GM19467 (cell line): ENCODE results near the gene CLCN1.

Experiments
- ATAC-seq: cut with Tn5 transposase; IDR thresholded peaks from one replicate; pipeline ENCODE4 v1.9.1; 2021; ENCODE audit warnings: mild to moderate bottlenecking, moderate library complexity; ENCODE audit not compliant: unreplicated experiment

The CLCN1 gene

DNA sequence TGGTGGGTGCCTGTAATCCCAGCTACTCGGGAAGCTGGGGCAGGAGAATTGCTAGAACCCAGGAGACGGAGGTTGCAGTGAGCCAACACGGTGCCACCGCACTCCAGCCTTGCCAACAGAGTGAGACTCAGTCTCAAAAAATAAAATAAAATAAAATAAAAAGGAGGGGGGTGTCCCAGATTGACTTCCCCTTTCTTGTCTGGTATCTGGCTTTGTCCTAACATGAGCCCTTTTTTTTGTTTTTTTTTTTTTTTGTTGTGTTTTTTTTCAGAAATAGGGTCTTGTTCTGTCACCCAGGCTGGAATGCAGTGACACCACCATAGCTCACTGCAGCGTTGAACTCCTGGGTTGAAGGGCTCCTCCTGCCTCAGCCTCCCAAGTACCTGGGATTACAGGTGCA is 23.0 kb upstream of the CLCN1 start:
- ATAC-seq, result no peak

DNA sequence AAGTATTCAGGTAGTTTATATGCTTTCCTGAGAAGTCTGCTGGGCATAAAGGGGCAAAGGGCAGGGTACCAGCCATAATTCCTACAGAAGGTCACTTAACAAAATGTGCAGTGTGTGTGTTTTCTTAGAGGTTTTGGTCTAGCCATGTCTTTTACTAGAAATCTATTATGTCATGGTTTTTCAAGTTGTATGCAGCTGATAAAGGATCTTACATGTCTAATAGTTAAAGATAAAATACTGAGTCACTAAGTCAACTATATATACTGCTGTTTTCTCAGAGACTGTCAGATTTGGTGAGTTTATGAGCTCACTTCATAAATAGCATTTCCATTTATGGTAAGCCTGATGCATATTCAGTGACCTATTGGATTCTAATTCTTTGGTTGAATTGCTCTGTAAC is 20.0 kb upstream of the CLCN1 start:
- no peak for ATAC-seq

DNA sequence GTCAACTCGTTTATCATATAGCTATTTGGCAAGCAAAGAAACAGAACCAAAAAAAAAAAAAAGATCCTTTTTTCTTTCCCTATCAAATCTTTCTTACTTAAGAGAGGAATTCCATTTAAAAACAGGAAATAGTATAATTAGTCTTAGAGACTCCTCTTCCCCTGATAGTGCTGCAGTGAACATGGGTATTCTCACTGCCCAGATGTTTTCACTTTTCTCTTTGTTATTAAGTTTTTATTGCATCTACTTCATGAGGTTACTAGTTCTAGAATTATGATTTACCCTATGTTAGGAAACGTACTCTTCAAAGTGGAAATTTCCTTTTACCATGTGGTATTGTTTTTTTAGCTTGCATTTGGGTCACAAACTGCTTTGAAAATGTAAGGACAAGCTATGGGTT is 19.2 kb upstream of the CLCN1 start:
- ATAC-seq, result no peak

DNA sequence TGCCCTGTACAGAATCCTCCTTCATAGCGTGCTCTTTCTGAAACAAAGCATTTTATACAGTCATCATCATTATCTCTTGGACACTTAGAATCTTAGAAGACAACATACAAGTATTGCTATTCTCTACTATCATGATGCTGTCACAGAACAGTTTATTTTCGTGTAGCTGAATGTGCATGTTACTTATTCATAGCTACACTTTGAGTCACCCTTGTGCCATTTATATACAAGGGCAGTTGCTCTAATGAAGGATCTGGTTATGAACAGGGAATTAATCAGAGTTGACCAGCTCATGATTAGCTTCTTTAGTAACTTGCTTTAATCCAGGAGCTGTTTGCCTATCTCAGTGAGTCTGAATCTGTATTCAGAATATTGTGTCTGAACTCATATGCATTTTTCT is 16.6 kb upstream of the CLCN1 start:
- no peak for ATAC-seq

DNA sequence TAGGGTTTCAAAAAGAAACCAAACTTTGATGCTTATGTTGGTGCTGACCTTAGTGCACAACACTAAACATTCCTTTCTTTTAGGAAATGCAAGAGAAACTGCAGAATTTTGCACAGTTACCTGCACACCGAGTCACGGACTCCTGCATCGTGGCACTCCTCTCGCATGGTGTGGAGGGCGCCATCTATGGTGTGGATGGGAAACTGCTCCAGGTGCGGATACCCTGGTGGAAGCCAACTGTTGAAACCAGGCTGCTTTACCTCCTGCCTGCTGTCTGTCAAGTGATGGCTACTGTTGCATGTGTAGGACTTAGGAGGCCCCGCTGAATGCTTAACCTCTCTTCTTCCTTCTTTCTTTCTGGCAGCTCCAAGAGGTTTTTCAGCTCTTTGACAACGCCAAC is 16.1 kb upstream of the CLCN1 start:
- ATAC-seq, result no peak

DNA sequence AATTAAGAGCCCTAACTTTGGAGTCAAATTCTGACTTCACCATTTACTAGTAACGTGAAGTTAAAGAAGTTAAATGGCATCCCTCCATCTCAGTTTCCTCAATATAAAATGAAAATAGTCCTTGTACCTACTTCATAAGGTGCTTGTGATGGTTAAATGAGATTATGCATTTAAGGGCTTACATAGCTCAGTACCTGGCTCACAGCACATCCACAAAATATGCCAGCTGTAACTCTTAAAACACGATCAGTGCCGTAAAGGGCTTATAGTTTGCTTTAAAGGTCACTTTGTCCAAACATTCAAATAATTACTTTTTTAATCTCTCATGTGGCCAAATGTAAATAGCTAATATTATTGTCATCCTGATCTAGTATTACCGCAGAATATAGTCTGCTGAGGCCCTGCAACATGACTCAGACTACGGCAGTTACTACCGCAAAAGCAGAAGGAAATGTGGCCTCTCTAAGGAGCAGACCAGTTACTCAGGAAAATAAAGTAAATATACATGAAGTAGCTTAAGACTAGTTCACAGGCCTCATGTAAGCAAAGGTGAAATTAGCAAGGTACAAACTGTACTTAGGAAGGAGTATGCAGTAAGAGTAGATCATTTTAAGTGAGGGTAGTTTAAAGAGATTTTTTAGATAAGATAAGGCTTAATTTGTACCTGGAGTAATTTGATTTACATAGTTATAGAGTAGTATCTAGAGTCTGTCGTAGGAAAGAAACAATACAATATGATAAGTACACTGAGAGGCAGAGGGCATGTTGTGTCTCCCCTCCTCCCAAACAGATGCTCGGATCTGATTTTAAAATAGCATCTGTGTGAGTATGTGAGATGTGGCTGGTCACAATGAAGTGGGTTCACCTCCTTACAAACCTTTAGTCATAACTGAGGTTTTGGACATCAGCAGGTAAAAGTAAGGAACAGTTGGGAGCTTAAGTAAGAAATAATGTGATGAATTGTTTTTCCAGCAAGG is 14.7 kb upstream of the CLCN1 start:
- ATAC-seq, result no peak

DNA sequence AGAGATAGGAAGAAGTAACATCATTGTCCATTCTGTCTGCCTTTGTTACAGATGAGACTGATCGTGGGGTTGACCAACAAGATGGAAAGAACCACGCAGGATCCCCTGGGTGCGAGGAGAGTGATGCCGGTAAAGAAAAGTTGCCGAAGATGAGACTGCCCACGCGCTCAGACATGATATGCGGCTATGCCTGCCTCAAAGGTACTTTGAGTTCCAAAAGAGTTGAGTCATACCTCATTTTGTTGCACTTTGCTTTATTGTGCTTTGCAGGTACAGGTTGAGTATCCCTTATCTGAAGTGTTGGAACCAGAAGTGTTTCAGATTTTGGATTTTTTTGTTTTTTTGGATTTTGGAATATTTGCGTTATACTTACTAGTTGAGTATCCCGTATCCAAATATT is 12.2 kb upstream of the CLCN1 start:
- ATAC-seq, result no peak

DNA sequence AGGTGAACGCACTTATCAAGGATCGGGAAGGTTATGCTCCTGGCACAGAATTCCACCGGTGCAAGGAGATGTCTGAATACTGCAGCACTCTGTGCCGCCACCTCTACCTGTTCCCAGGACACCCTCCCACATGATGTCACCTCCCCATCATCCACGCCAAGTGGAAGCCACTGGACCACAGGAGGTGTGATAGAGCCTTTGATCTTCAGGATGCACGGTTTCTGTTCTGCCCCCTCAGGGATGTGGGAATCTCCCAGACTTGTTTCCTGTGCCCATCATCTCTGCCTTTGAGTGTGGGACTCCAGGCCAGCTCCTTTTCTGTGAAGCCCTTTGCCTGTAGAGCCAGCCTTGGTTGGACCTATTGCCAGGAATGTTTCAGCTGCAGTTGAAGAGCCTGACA is 11.0 kb upstream of the CLCN1 start:
- no peak for ATAC-seq

DNA sequence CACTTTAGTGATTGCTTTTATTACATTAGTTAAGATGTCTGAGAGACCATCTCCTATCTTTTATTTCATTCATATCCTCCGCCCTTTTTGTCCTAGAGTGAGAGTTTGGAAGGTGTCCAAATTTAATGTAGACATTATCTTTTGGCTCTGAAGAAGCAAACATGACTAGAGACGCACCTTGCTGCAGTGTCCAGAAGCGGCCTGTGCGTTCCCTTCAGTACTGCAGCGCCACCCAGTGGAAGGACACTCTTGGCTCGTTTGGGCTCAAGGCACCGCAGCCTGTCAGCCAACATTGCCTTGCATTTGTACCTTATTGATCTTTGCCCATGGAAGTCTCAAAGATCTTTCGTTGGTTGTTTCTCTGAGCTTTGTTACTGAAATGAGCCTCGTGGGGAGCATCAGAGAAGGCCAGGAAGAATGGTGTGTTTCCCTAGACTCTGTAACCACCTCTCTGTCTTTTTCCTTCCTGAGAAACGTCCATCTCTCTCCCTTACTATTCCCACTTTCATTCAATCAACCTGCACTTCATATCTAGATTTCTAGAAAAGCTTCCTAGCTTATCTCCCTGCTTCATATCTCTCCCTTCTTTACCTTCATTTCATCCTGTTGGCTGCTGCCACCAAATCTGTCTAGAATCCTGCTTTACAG is 10.4 kb upstream of the CLCN1 start:
- ATAC-seq, result no peak

DNA sequence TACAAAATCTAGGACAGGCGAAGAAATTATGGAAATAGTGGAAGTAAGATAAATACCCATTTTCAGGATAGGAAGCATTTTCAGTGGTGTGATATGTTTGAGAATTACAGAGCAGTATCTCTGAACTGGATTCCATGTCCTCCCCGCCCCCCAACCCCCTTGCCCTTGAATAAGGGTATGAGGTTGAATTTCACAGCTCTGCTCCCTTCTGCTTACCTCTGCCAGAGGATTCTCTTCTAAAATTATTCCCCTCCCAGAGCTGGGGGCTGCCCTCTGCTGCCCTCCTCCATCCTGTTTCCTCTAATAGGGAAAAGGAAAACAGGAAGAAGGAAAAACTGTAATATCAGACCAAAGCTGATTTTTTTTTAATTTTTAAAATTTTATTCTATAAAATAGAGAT is 7.3 kb upstream of the CLCN1 start:
- ATAC-seq, result no peak

DNA sequence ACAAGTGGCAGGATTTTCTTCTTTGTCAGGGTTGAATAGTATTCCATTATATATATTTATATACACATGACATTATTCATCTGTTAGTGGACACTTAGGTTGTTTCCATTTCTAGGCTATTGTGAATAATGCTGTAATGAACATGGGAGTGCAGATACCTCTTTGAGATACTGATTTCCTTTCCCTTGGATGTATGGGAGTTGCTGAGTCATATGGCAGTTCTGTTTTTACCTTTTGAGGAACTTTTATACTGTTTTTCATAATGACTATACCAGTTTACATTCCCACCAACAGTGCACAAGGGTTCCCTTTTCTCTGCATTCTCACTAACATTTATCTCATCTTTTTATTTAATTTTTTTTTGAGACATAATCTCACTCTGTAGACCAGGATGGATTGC is 1.8 kb upstream of the CLCN1 start:
- ATAC-seq, result no peak

DNA sequence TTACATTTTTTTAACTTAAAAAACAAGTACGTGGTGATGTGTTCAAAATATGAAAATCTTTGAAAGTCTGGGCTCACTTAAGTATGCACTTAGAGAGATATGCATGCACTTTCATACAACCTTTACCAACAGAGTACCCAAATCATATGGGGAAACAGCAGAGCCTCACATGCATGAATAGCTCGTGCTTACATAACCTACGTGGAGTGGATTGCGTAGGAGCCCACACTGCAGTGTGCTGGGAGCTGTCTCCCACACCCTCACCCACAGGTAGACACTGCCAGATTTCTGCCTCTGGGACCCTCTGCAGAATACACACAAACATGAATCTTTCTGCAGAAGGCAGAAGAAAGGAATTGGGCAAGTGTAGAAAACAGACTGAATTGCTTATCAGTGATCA is 581 bp downstream of the CLCN1 start:
- ATAC-seq, result no peak

DNA sequence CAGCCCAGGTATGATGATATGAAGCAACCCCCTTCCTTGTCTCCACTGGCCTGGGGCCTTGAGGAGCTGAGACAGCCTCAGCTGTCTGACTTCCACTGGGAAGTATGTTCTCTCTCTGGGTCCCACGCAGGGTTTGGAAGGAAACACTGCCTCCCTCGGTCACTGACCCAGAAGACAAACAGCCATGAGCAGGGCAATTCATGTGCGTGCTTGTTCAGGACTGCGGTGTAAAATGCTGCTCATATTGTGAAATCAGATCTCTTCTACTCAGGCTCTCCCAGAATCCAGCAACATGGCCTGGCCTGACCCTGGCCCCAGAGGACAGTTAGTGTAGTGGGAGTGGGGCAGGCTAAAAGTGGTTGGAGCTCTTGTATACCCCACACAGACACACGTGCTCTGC is 2.8 kb downstream of the CLCN1 start:
- ATAC-seq, result no peak

DNA sequence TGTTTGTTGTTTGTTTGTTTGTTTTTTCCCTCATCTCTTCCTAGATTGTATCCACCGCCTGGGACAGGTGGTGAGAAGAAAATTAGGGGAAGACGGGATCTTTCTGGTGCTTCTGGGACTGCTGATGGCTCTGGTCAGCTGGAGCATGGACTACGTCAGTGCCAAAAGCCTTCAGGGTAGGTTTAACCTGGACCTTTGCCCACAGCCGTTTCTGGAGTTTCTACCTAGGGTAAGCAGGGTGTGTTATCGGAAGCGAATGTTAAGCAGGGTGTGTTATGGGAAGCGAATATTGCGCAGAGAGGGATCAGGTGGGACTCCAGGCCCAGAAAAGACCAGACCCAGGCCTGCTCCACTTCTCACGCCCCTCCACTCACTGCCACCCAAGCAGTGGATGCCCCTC is 4.7 kb downstream of the CLCN1 start:
- no peak for ATAC-seq

DNA sequence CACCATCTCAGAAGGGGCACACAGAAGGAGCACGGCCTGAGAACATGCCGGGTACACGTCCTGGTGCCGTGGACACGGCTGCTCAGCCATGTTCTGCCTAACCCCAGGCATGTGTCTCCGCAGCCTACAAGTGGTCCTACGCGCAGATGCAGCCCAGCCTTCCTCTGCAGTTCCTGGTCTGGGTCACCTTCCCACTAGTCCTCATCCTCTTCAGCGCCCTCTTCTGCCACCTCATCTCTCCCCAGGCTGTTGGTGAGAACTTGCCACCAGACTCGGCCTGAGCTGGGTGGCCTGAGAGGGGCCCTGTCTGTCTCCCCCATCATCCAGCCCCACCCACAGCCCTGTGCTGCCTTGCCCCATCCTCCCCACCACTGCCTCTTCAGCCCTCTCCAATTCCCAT is 5.3 kb downstream of the CLCN1 start:
- ATAC-seq, result no peak

DNA sequence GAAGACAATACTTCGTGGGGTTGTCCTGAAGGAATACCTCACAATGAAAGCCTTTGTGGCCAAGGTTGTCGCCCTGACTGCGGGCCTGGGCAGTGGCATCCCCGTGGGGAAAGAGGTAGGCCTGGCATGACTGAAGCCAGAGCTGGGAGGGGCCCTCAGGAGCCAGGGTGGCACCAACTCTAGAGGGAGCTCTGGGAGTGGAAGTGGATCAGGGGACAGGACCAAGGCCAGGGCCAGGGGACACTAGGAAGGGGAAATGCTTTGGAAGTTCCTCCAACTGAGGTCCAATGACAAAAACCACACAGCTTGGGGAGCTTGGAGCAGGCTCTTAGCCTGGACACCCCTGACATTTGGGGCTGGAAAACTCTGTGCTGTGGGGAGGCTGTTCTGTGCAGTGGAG is 5.8 kb downstream of the CLCN1 start:
- no peak for ATAC-seq

DNA sequence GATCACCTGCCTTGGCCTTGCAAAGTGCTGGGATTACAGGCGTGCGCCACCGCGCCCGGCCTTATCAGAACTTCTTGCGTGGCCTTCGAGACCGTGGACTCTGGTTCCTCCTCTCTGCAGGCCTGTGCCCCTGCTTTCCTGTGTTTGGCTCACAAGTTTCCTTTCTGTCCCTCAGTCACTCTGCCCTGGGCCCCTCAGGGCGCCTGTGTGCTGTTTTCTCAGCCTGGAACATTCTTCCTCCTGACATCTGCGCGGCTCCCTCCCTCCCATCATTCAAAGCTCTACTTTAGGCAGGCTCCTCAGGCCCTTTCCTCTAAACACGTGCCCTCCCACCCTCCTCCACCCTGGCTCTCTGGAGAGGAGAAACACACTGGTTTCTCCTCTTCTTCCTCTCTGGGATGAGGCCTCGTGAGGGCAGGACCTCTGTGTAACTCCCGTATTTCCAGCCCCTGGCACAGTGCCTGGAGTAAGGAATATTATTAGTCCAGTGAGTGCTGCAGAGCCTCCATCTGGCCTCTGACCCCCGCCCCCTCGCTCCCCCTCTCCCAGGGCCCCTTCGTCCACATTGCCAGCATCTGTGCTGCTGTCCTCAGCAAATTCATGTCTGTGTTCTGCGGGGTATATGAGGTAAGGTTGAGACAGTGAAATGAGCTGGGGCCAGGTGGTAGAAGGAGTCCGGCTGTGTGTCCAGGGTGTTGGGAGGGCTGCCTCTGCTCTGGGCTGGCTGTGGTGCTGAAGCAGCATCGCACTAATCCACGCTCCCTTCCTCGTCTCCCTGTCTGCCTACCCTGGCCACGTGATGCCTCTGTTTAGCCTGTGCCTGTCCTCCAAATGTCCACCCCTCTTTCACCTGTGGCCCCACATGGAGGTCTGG is 7.1 kb downstream of the CLCN1 start:
- ATAC-seq, result no peak

DNA sequence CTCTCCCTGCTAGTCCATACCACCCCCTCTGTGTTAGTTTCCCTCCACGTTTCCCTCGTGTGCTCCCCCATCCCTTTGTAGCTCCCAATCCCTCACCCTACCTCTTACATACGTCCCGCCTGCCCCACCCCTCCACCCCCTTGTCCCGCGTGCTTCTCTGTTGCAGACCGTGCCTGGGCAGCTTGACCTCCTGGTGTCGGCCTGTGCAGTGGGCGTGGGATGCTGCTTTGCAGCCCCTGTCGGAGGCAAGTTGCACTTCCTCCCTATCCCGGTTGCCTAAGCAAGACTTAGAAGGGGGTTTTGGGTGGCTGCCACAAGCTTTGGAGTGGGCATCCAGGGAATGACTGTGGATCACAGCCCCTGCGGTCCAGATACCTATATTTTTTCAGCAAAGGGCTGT is 7.7 kb downstream of the CLCN1 start:
- ATAC-seq, result no peak

DNA sequence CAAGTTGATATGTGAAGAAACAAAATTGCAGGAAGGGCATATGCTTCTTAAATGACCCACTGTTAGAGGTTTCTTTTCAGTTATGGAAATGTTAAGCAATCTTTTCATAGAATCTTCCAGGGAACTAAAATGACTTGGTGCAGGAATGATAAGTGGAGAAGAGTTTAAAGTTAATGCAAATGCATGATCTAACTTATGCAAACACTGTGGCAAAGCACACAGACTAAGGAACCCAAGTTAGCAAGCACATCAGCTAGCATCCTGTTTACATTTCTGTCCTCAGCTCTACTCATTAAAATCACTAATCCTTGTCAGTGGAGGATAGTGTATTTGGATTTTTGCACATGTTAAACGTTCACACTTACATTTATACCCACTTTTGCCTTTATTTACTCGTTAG is 9.3 kb downstream of the CLCN1 start:
- peak; percentile 52 for ATAC-seq

DNA sequence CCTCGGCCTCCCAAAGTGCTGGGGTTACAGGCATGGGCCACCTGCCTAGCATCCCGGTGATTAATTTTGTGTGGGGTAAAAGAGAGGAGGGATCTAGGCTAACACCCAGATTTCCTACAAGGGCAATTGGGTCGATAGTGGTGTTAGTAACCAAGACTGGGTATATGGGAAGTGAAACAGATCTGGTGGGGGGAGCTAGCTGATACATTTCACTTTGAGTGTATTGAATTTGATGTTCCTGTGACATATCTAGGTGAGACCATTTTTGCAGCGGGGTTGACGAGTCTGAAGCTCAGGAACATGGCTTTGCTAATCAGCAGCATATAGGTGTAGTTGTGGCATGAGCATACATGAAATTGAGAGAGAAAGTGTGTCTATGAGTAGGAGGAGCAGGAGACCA is 12.0 kb downstream of the CLCN1 start:
- ATAC-seq, result no peak

DNA sequence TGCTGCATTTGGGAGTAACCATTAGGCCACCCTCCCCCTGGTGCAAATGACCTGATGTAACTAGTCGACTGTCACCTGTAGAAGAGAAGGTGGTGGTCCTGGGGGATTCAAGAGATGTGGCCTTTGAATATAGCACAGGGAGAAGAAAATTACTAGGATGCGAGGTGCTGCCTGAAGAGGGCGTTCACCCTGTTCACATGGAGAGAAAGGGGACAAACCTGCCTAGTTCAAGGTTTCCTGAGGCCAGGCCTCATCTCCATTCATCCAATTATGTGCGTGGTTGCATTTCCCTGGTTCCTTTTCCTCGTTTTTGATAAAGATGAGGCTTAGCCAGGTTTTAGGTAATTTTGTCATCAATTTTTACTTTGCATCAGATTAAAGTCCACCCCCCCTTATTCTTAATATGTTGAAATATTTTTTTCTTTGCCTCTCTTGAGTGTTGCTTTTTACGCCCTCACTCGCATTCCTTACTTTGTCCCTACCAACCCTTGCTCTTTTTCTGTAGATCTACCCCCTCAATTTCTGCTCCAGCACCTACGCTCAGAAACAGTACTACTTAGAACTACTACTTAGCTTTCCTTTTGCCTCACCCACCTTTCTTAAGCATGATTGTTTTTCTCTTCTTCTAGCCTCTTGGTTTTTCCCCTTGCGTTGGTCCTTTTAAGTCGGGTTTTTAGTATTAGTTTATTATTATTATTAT is 13.7 kb downstream of the CLCN1 start:
- no peak for ATAC-seq
